Immature natural killer cell (primary cell): ENCODE data around the gene OAS1. TPM values are rescaled to one million over a fixed set of nuclear protein-coding genes. Genes with fewer than 3 reads are reported as not detected.

Source experiments
- DNase-seq, 3 donors: peaks; one replicate each; pipeline ENCODE4 v3.0.0; 2022; ENCODE audit warnings: mixed read lengths in 1 of 3
- H3K27ac Mint-ChIP-seq, 6 donors: one replicate each; pipeline ENCODE4 v1.8.0; 2020; ENCODE audit warnings: mixed read lengths in 6 of 6, mild to moderate bottlenecking in 5 of 6, inconsistent platforms in 4 of 6, moderate library complexity in 3 of 6
- H3K27me3 Mint-ChIP-seq, 3 donors: one replicate each; pipeline ENCODE4 v1.8.0; 2020 to 2021; ENCODE audit warnings: low read depth in 3 of 3, mild to moderate bottlenecking in 3 of 3, mixed read lengths in 3 of 3, moderate library complexity in 3 of 3, inconsistent platforms in 1 of 3
- H3K36me3 Mint-ChIP-seq, 3 donors: one replicate each; pipeline ENCODE4 v1.8.0; 2020; ENCODE audit warnings: mixed read lengths in 3 of 3, inconsistent platforms in 2 of 3, mild to moderate bottlenecking in 2 of 3
- H3K4me1 Mint-ChIP-seq, 2 donors: one replicate each; pipeline ENCODE4 v1.8.0; 2020; ENCODE audit warnings: inconsistent platforms in 2 of 2, mild to moderate bottlenecking in 2 of 2, mixed read lengths in 2 of 2, moderate library complexity in 1 of 2
- H3K4me3 Mint-ChIP-seq, 5 donors: one replicate each; pipeline ENCODE4 v1.8.0; 2020; ENCODE audit warnings: mild to moderate bottlenecking in 5 of 5, mixed read lengths in 5 of 5, inconsistent platforms in 3 of 5, moderate library complexity in 3 of 5
- H3K9me3 Mint-ChIP-seq, 6 donors: one replicate each; pipeline ENCODE4 v1.8.0; 2020; ENCODE audit warnings: mild to moderate bottlenecking in 6 of 6, mixed read lengths in 6 of 6, inconsistent platforms in 4 of 6, moderate library complexity in 3 of 6
- polyA plus RNA-seq, 3 donors: library from polyadenylated mRNA; unstranded; fragments of 300-500 nt; fragmentation: Illumina TruSeq; gene quantifications; one replicate each; pipeline ENCODE4 v1.2.3, GENCODE V29; 2021

OAS1 gene
- polyA plus RNA-seq, 3 donors from 2014 or later = 22.3 to 46.0 (median 25.6) TPM

GRCh38 chr12:112879191-112879705 is 27.5 kb upstream of the OAS1 start:
- no peaks in the 10 kb centered on the region for H3K36me3 Mint-ChIP-seq
- H3K27me3 Mint-ChIP-seq = peaks cover 0 to 22% (median 9%) of the 10 kb centered on the region in 3 donors
- no peaks in the 10 kb centered on the region for H3K9me3 Mint-ChIP-seq

GRCh38 chr12:112881602-112882001 is 25.2 kb upstream of the OAS1 start:
- no peak for DNase-seq
- no peaks in the 10 kb centered on the region for H3K4me1 Mint-ChIP-seq
- H3K36me3 Mint-ChIP-seq = no peaks in the 10 kb centered on the region
- no peak overlapping the region for H3K27ac Mint-ChIP-seq
- H3K9me3 Mint-ChIP-seq = no peaks in the 10 kb centered on the region
- H3K4me3 Mint-ChIP-seq = no peak overlapping the region
- H3K27me3 Mint-ChIP-seq = peaks cover 0 to 12% (median 3%) of the 10 kb centered on the region in 3 donors

More at GRCh38 chr12:112879191-112879705, 27.5 kb upstream of the OAS1 start:
- Mint-ChIP-seq H3K27ac (no peak overlapping the region), H3K4me1 (no peaks in the 10 kb centered on the region), H3K4me3 (no peak overlapping the region)
- no peak for DNase-seq

GRCh38 chr12:112885236-112885635 is 21.5 kb upstream of the OAS1 start:
- H3K36me3 Mint-ChIP-seq = peaks cover 0 to 3% (median 0%) of the 10 kb centered on the region in 3 donors
- H3K27ac Mint-ChIP-seq = no peak overlapping the region
- DNase-seq = no peak
- H3K9me3 Mint-ChIP-seq = no peaks in the 10 kb centered on the region
- peaks cover 0 to 6% (median 3%) of the 10 kb centered on the region in 3 donors for H3K27me3 Mint-ChIP-seq
- H3K4me1 Mint-ChIP-seq = no peaks in the 10 kb centered on the region
- no peak overlapping the region for H3K4me3 Mint-ChIP-seq

GRCh38 chr12:112887550-112887949 is 19.2 kb upstream of the OAS1 start:
- no peaks in the 10 kb centered on the region for H3K9me3 Mint-ChIP-seq
- DNase-seq = no peak
- no peak overlapping the region for H3K27ac Mint-ChIP-seq
- peaks cover 0 to 5% (median 5%) of the 10 kb centered on the region in 3 donors for H3K27me3 Mint-ChIP-seq
- peaks cover 0 to 3% (median 0%) of the 10 kb centered on the region in 3 donors for H3K36me3 Mint-ChIP-seq
- H3K4me3 Mint-ChIP-seq = no peak overlapping the region
- H3K4me1 Mint-ChIP-seq = no peaks in the 10 kb centered on the region

GRCh38 chr12:112891093-112892024 is 15.4 kb upstream of the OAS1 start:
- no peak for DNase-seq
- Mint-ChIP-seq H3K4me3 (no peak overlapping the region), H3K27ac (no peak overlapping the region), H3K4me1 (no peaks in the 10 kb centered on the region), H3K27me3 (peaks cover 0 to 8% (median 8%) of the 10 kb centered on the region in 3 donors), H3K36me3 (peaks cover 0 to 3% (median 0%) of the 10 kb centered on the region in 3 donors), H3K9me3 (no peaks in the 10 kb centered on the region)

GRCh38 chr12:112892856-112893255 is 13.9 kb upstream of the OAS1 start:
- H3K27ac Mint-ChIP-seq = no peak overlapping the region
- no peaks in the 10 kb centered on the region for H3K4me1 Mint-ChIP-seq
- H3K4me3 Mint-ChIP-seq = no peak overlapping the region
- no peaks in the 10 kb centered on the region for H3K9me3 Mint-ChIP-seq
- peaks cover 0 to 10% (median 10%) of the 10 kb centered on the region in 3 donors for H3K27me3 Mint-ChIP-seq
- H3K36me3 Mint-ChIP-seq = no peaks in the 10 kb centered on the region
- no peak for DNase-seq

GRCh38 chr12:112894128-112894527 is 12.6 kb upstream of the OAS1 start:
- Mint-ChIP-seq H3K36me3 (no peaks in the 10 kb centered on the region), H3K27me3 (peaks cover 0 to 12% (median 10%) of the 10 kb centered on the region in 3 donors), H3K9me3 (no peaks in the 10 kb centered on the region), H3K4me3 (no peak overlapping the region), H3K27ac (no peak overlapping the region), H3K4me1 (no peaks in the 10 kb centered on the region)
- DNase-seq = no peak

- no peaks in the 10 kb centered on the region for H3K9me3 Mint-ChIP-seq
- DNase-seq = no peak
- no peak overlapping the region for H3K27ac Mint-ChIP-seq
- peaks cover 2 to 6% of the 10 kb centered on the region in 2 donors for H3K4me1 Mint-ChIP-seq
- no peaks in the 10 kb centered on the region for H3K36me3 Mint-ChIP-seq
- peaks cover 0 to 7% (median 6%) of the 10 kb centered on the region in 3 donors for H3K27me3 Mint-ChIP-seq
- no peak overlapping the region for H3K4me3 Mint-ChIP-seq
These were observed 8.4 kb upstream of the OAS1 start for GRCh38 chr12:112898380-112898779.

- H3K4me3 Mint-ChIP-seq = no peak overlapping the region
- peaks cover 4 to 18% of the 10 kb centered on the region in 2 donors for H3K4me1 Mint-ChIP-seq
- DNase-seq = peak; percentile 16 to 34 (median 22)
- peaks cover 0 to 7% (median 4%) of the 10 kb centered on the region in 3 donors for H3K27me3 Mint-ChIP-seq
- H3K36me3 Mint-ChIP-seq = no peaks in the 10 kb centered on the region
- no peak overlapping the region for H3K27ac Mint-ChIP-seq
- no peaks in the 10 kb centered on the region for H3K9me3 Mint-ChIP-seq
These were observed 6.2 kb upstream of the OAS1 start for GRCh38 chr12:112900298-112901145.

GRCh38 chr12:112901271-112901670 is 5.5 kb upstream of the OAS1 start:
- peaks cover 0 to 5% (median 3%) of the 10 kb centered on the region in 3 donors for H3K27me3 Mint-ChIP-seq
- H3K4me1 Mint-ChIP-seq = peaks cover 4 to 23% of the 10 kb centered on the region in 2 donors
- no peak overlapping the region for H3K4me3 Mint-ChIP-seq
- H3K27ac Mint-ChIP-seq = no peak overlapping the region
- H3K36me3 Mint-ChIP-seq = no peaks in the 10 kb centered on the region
- DNase-seq = no peak
- no peaks in the 10 kb centered on the region for H3K9me3 Mint-ChIP-seq

- DNase-seq = no peak
- Mint-ChIP-seq H3K27me3 (no peaks in the 10 kb centered on the region), H3K27ac (peak overlapping the region in 4 of 6 donors; percentile 31 to 63 (median 50)), H3K4me3 (no peak overlapping the region), H3K9me3 (no peaks in the 10 kb centered on the region), H3K36me3 (peaks cover 0 to 7% (median 4%) of the 10 kb centered on the region in 3 donors), H3K4me1 (peaks cover 37 to 56% of the 10 kb centered on the region in 2 donors)
These were observed 2.2 kb upstream of the OAS1 start for GRCh38 chr12:112904571-112904970.

- H3K9me3 Mint-ChIP-seq = no peaks in the 10 kb centered on the region
- DNase-seq = no peak
- H3K4me1 Mint-ChIP-seq = peaks cover 40 to 66% of the 10 kb centered on the region in 2 donors
- peak overlapping the region in 4 of 5 donors; percentile 1 to 18 (median 11) for H3K4me3 Mint-ChIP-seq
- H3K36me3 Mint-ChIP-seq = peaks cover 7 to 16% (median 13%) of the 10 kb centered on the region in 3 donors
- peak overlapping the region in 4 of 6 donors; percentile 0 to 72 (median 40) for H3K27ac Mint-ChIP-seq
- no peaks in the 10 kb centered on the region for H3K27me3 Mint-ChIP-seq
These were observed 1.2 kb upstream of the OAS1 start for GRCh38 chr12:112905451-112906089.
